Measurements from ENCODE around the gene CRTC1.
"Not testable (repeated sequence)": the region's sequence is repeated elsewhere in the genome, so short reads cannot be mapped to it uniquely, and the experiment has no call there.

The CRTC1 gene

GRCh38 chr19:18733196-18733647 lies 49.7 kb downstream of the CRTC1 start:
- DNase-seq, result peak; percentile 93

GRCh38 chr19:18733762-18734332 lies 50.4 kb downstream of the CRTC1 start:
- DNase-seq, result not testable (repeated sequence)

GRCh38 chr19:18735324-18735723 lies 51.8 kb downstream of the CRTC1 start:
- peak; percentile 70 for DNase-seq

- DNase-seq, result no peak
Observed at GRCh38 chr19:18735752-18736151, 52.3 kb downstream of the CRTC1 start.

GRCh38 chr19:18736415-18737336 lies 53.2 kb downstream of the CRTC1 start:
- no peak for DNase-seq

- DNase-seq, result no peak
Observed at GRCh38 chr19:18737337-18737953, 54.0 kb downstream of the CRTC1 start.

- no peak for DNase-seq
Observed at GRCh38 chr19:18737954-18738351, 54.5 kb downstream of the CRTC1 start.

- no peak for DNase-seq
Observed at GRCh38 chr19:18738961-18739690, 55.6 kb downstream of the CRTC1 start.

- peak; percentile 57 for DNase-seq
Observed at GRCh38 chr19:18741124-18742121, 57.9 kb downstream of the CRTC1 start.

GRCh38 chr19:18742324-18742723 lies 58.8 kb downstream of the CRTC1 start:
- no peak for DNase-seq

GRCh38 chr19:18742838-18743783 lies 59.6 kb downstream of the CRTC1 start:
- DNase-seq, result no peak

GRCh38 chr19:18743784-18744418 lies 60.4 kb downstream of the CRTC1 start:
- no peak for DNase-seq

GRCh38 chr19:18745012-18745735 lies 61.7 kb downstream of the CRTC1 start:
- DNase-seq, result no peak

GRCh38 chr19:18745931-18746330 lies 62.5 kb downstream of the CRTC1 start:
- DNase-seq, result no peak

GRCh38 chr19:18746401-18747325 lies 63.2 kb downstream of the CRTC1 start:
- DNase-seq, result no peak

GRCh38 chr19:18749362-18750231 lies 66.1 kb downstream of the CRTC1 start:
- no peak for DNase-seq

GRCh38 chr19:18750295-18750970 lies 67.0 kb downstream of the CRTC1 start:
- no peak for DNase-seq
